HepG2 (cell line): Measurements from ENCODE around the gene TMEM156. TPM values are rescaled to one million over a fixed set of nuclear protein-coding genes. Genes with fewer than 3 reads are reported as not detected.

Experiments
- ATAC-seq: fragments of 200-7000 bp; cut with Tn5 transposase; 3 replicates; pipeline ENCODE4 v1.9.1; 2020; ENCODE audit warnings: mild to moderate bottlenecking, moderate library complexity
- BruUV-seq: library from RNA; stranded (reverse); fragments of 400-500 nt; replicated peaks from 2 replicates; lab custom pipeline; 2021; lab: Mats Ljungman, UMichigan
- CTCF ChIA-PET: fragments of 300-600 bp; formaldehyde crosslinking; extraction: SDS; loops from one replicate; lab custom pipeline; 2021; ENCODE audit warnings: low total read pairs, inconsistent platforms, low intra/inter-chr PET ratio; lab: Yijun Ruan, JAX
- POLR2A ChIA-PET: fragments of 350-600 bp; sonication (Branson Sonifier 250); formaldehyde crosslinking; loops from one replicate; lab custom pipeline; 2020; ENCODE audit warnings: antibody characterized with exemption, inconsistent platforms; lab: Yijun Ruan, JAX
- DNase-seq: peaks from one replicate; pipeline ENCODE4 v3.0.0-alpha.2; 2015; ENCODE audit warnings: low spot score
- FAIRE-seq: peaks from 3 replicates; lab custom pipeline; 2011; peaks lifted over from hg19 to GRCh38; lab: Jason Lieb, UNC
- H2AFZ ChIP-seq: one replicate; pipeline ENCODE4 v1.6.1; 2011; ENCODE audit warnings: low read length, inconsistent platforms
- H3K27ac ChIP-seq: fragments of 300-600 bp; 3 replicates; pipeline ENCODE4 v1.8.0; 2011; ENCODE audit warnings: mixed run types, mild to moderate bottlenecking, mixed read lengths, low read length, inconsistent platforms; ENCODE audit not compliant: insufficient read depth; ENCODE audit errors: extremely low read length
- H3K27me3 ChIP-seq, 2 experiments: fragments of 200-600 bp in 1 of 2; 2 replicates in 1 of 2; 3 replicates in 1 of 2; pipeline versions ENCODE4 v1.6.0 to v1.8.0; 2011; ENCODE audit warnings: low read length in 2 of 2, mild to moderate bottlenecking in 2 of 2, moderate library complexity in 2 of 2, inconsistent platforms in 1 of 2; ENCODE audit not compliant: insufficient read depth in 2 of 2, control insufficient read depth in 1 of 2
- H3K36me3 ChIP-seq, 2 experiments: fragments of 200-600 bp in 1 of 2; replicated peaks in 1 of 2; 2 replicates in 1 of 2; 3 replicates in 1 of 2; pipeline versions ENCODE4 v1.5.1 to v1.8.0; 2011; ENCODE audit warnings: low read length in 2 of 2, inconsistent platforms in 1 of 2; ENCODE audit not compliant: insufficient read depth in 2 of 2, control insufficient read depth in 1 of 2
- H3K4me1 ChIP-seq: 2 replicates; pipeline ENCODE4 v1.5.1; 2012; ENCODE audit warnings: low read length, inconsistent platforms; ENCODE audit not compliant: insufficient read depth
- H3K4me2 ChIP-seq: 2 replicates; pipeline ENCODE4 v1.6.0; 2011; ENCODE audit warnings: low read depth, low read length, inconsistent platforms
- H3K4me3 ChIP-seq, 3 experiments: fragments of 200-600 bp in 1 of 3; sonication (generic), shearing (Covaris generic) in 1 of 3; replicated peaks in 1 of 3; 2 replicates each; pipeline ENCODE4 v1.5.1; 2011 to 2016; ENCODE audit warnings: low read length in 3 of 3, inconsistent platforms in 2 of 3, low read depth in 2 of 3, mild to moderate bottlenecking in 2 of 3, control low read depth in 1 of 3, mixed read lengths in 1 of 3; ENCODE audit not compliant: insufficient read depth in 1 of 3
- H3K79me2 ChIP-seq: one replicate; pipeline ENCODE4 v1.6.1; 2011; ENCODE audit warnings: low read length, inconsistent platforms; ENCODE audit not compliant: insufficient read depth
- H3K9ac ChIP-seq: 2 replicates; pipeline ENCODE4 v1.6.0; 2011; ENCODE audit warnings: mild to moderate bottlenecking, low read depth, low read length, inconsistent platforms; ENCODE audit not compliant: insufficient read depth
- H3K9me3 ChIP-seq: 2 replicates; pipeline ENCODE4 v1.5.1; 2012; ENCODE audit warnings: mild to moderate bottlenecking, low read length
- H4K20me1 ChIP-seq: 2 replicates; pipeline ENCODE4 v1.6.0; 2011; ENCODE audit warnings: inconsistent platforms, mild to moderate bottlenecking, low read length, moderate library complexity; ENCODE audit not compliant: insufficient read depth
- BATF2 ChIP-seq: sonication (generic); formaldehyde crosslinking; IDR thresholded peaks from 2 replicates; pipeline ENCODE4 v1.8.0; 2022; ENCODE audit warnings: mild to moderate bottlenecking, missing genetic modification reagents, moderate library complexity
- FOXC1 ChIP-seq: sonication (generic); formaldehyde crosslinking; IDR thresholded peaks from 2 replicates; pipeline ENCODE4 v1.8.0; 2022; ENCODE audit warnings: mild to moderate bottlenecking, missing genetic modification reagents, borderline replicate concordance
- HNF1A ChIP-seq, 2 experiments: sonication (generic) in 1 of 2; formaldehyde crosslinking in 1 of 2; IDR thresholded peaks; 2 replicates each; pipeline versions ENCODE4 v1.4.0 to v1.6.1; 2016 to 2020; ENCODE audit warnings: borderline replicate concordance in 1 of 2, low read depth in 1 of 2, mild to moderate bottlenecking in 1 of 2, missing genetic modification reagents in 1 of 2
- NBN ChIP-seq: fragments of 450-650 bp; conservative IDR thresholded peaks from 2 replicates; pipeline ENCODE4 v1.6.1; 2017
- NFE2L1 ChIP-seq: sonication (generic); formaldehyde crosslinking; IDR thresholded peaks from 2 replicates; pipeline ENCODE4 v1.4.0; 2020; ENCODE audit warnings: missing genetic modification reagents, mild to moderate bottlenecking, borderline replicate concordance
- NR2F6 ChIP-seq, 2 experiments: IDR thresholded peaks; 2 replicates each; pipeline ENCODE4 v1.6.1; 2016; ENCODE audit warnings: antibody characterized with exemption in 1 of 2, mild to moderate bottlenecking in 1 of 2
- RBM22 ChIP-seq: fragments of 200-400 bp; formaldehyde crosslinking; optimal IDR thresholded peaks from 2 replicates; pipeline ENCODE3; 2017; ENCODE audit warnings: mild to moderate bottlenecking, low read length, moderate library complexity
- ZFP36L2 ChIP-seq: sonication (generic); formaldehyde crosslinking; IDR thresholded peaks from 2 replicates; pipeline ENCODE4 v1.4.0; 2020; ENCODE audit warnings: missing genetic modification reagents
- ZNF574 ChIP-seq: sonication (generic); formaldehyde crosslinking; IDR thresholded peaks from 2 replicates; pipeline ENCODE4 v1.4.0; 2020; ENCODE audit warnings: missing genetic modification reagents
- ZNF7 ChIP-seq: IDR thresholded peaks from 2 replicates; pipeline ENCODE4 v1.6.1; 2016; ENCODE audit warnings: missing biosample characterization, missing genetic modification reagents
- ZSCAN25 ChIP-seq: sonication (generic); formaldehyde crosslinking; IDR thresholded peaks from 2 replicates; pipeline ENCODE4 v1.8.0; 2022; ENCODE audit warnings: mild to moderate bottlenecking, missing genetic modification reagents
- WGBS: methylation state at CpG from one replicate; pipeline ENCODE4 v1.1.6; 2017; ENCODE audit warnings: low lambda C conversion rate; 5-methylcytosine and 5-hydroxymethylcytosine counted together
- in situ Hi-C: cut with HindIII; loops from 2 replicates; pipeline ENCODE4 v1.10.0; 2017; ENCODE audit warnings: low pct_unique_long_range_greater_than_20kb; ENCODE audit not compliant: extremely low pct_ligation_motif_present
- intact Hi-C: fragments of 100-400 bp; cut with micrococcal nuclease; formaldehyde crosslinking; loops from one replicate; pipeline ENCODE4 v1.10.0; 2022; ENCODE audit not compliant: unreplicated experiment
- polyA plus RNA-seq, 8 experiments: library from polyadenylated mRNA; depleted of rRNA in 3 of 8; stranded (reverse) in 7 of 8; unstranded in 1 of 8; fragments of >200 nt; fragmentation: Illumina TruSeq in 4 of 8; extraction: Trizol in 4 of 8; gene quantifications; 2 replicates each; pipeline versions ENCODE4 v1.2.1 to v1.2.3, GENCODE V29; 2011 to 2016; ENCODE audit warnings: low read depth in 4 of 8, missing spikeins in 1 of 8, mixed read lengths in 1 of 8; ENCODE audit not compliant: insufficient read depth in 1 of 8
- total RNA-seq, 5 experiments: library from RNA; depleted of rRNA; stranded (reverse); fragments of >200 nt; fragmentation: Illumina TruSeq; extraction: Trizol; gene quantifications; 2 replicates each; pipeline ENCODE4 v1.2.3, GENCODE V29; 2016; ENCODE audit warnings: low read depth in 1 of 5

The TMEM156 gene
- total and polyA plus RNA-seq, 2 of the 13 experiments (the other 11 are each of a cell fraction or from before 2014, with no cell fraction given): 1.6 TPM; not detected in 1

DNA sequence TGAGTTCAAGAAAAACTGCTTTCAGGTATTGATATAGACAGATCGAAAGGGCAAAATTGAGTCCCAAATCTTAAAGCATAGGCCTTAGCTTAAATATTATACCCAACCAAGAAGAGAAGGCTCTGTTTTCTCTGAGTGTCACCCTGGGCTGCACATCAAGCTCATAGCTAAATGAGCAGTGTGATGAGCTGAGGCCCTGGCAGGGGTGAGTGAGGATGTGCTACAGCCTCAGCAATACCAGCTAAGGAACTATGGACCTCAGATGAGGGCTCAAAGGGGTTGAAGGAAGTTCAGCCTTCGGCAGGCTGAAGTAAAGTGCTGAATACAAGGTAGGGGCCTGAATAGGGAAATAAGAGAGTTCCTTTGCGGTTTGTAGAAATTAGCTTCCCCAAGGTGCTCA is 85.3 kb downstream of the TMEM156 start:
- Histone ChIP-seq H2AFZ (no peak overlapping the region), H4K20me1 (no peaks in the 10 kb centered on the region), H3K9ac (no peak overlapping the region), H3K4me1 (peaks cover 16% of the 10 kb centered on the region), H3K36me3 (peaks cover 5 to 27% of the 10 kb centered on the region in 2 experiments; a peak in 3 of 5 replicates), H3K4me3 (no peak overlapping the region), H3K79me2 (no peaks in the 10 kb centered on the region), H3K27me3 (no peaks in the 10 kb centered on the region), H3K27ac (no peak overlapping the region), H3K9me3 (no peaks in the 10 kb centered on the region), H3K4me2 (no peak overlapping the region)
- in situ Hi-C loops (no loop called here), intact Hi-C loops (no loop called here)
- WGBS: 86% methylated on average over 3 of the region's 3 CpGs
- BruUV-seq: no TSS peak
- FAIRE-seq (no peak), ATAC-seq (no peak; the same call in 2 of the 3 replicates), DNase-seq (no peak)
- CTCF ChIA-PET: no interaction called here
- TF ChIP-seq NBN (no peak), RBM22 (peak; percentile 24), ZSCAN25 (CRISPR knock-in tag) (peak; percentile 71; the same call in 1 of the 2 replicates)
- POLR2A ChIA-PET: no interaction called here

GRCh38 chr4:38944440-38944839 is 87.8 kb downstream of the TMEM156 start:
- ChIA-PET CTCF (no interaction called here), POLR2A (no interaction called here)
- Histone ChIP-seq H3K27ac (no peak overlapping the region), H3K36me3 (peaks cover 6 to 46% of the 10 kb centered on the region in 2 experiments), H3K9me3 (no peaks in the 10 kb centered on the region), H3K4me2 (no peak overlapping the region), H3K27me3 (no peaks in the 10 kb centered on the region), H3K4me3 (no peak overlapping the region), H4K20me1 (no peaks in the 10 kb centered on the region), H3K79me2 (no peaks in the 10 kb centered on the region), H3K9ac (no peak overlapping the region), H2AFZ (no peak overlapping the region), H3K4me1 (no peaks in the 10 kb centered on the region)
- in situ Hi-C loops: no loop called here
- ATAC-seq (no peak), DNase-seq (no peak), FAIRE-seq (no peak)
- intact Hi-C loops: no loop called here
- BruUV-seq: no TSS peak
- 79% methylated on average over 6 of the region's 9 CpGs for WGBS
- TF ChIP-seq HNF1A (IDR thresholded peaks at IDR 0.05; ENCODE audit: low read depth): no peak
- no peak for TF ChIP-seq HNF1A (CRISPR knock-in tag; IDR thresholded peaks at IDR 0.05; ENCODE audit: borderline replicate concordance)
- no peak for TF ChIP-seq NFE2L1 (CRISPR knock-in tag)
- TF ChIP-seq FOXC1 (CRISPR knock-in tag): no peak
- TF ChIP-seq ZNF574: no peak
- no peak for TF ChIP-seq ZFP36L2 (CRISPR knock-in tag)
- TF ChIP-seq NR2F6 (IDR thresholded peaks at IDR 0.05): no peak
- TF ChIP-seq NR2F6 (CRISPR knock-in tag; IDR thresholded peaks at IDR 0.05): no peak
- TF ChIP-seq ZNF7: no peak
- TF ChIP-seq BATF2 (CRISPR knock-in tag): no peak
